PC-3 (cell line): ENCODE results near the gene EXOC4. TPM values are rescaled to one million over a fixed set of nuclear protein-coding genes. Genes with fewer than 3 reads are reported as not detected.

ENCODE experiments used
- ATAC-seq: fragments of 200-7000 bp; cut with Tn5 transposase; 2 replicates; pipeline ENCODE4 v1.9.1; 2020; ENCODE audit warnings: mild to moderate bottlenecking, moderate library complexity
- BruUV-seq: library from RNA; stranded (reverse); fragments of 400-500 nt; replicated peaks from 2 replicates; lab custom pipeline; 2021; lab: Mats Ljungman, UMichigan
- CTCF ChIA-PET: fragments of 300-600 bp; sonication (Branson Sonifier 250); formaldehyde crosslinking; loops from one replicate; lab custom pipeline; 2022; ENCODE audit warnings: antibody characterized with exemption; lab: Charles Lee
- POLR2A ChIA-PET: fragments of 300-600 bp; sonication (Branson Sonifier 250); formaldehyde crosslinking; loops from one replicate; lab custom pipeline; 2022; ENCODE audit warnings: antibody characterized with exemption; ENCODE audit not compliant: unreplicated experiment; lab: Charles Lee
- DNase-seq: peaks from one replicate; pipeline ENCODE4 v3.0.0-alpha.2; 2015
- H2AFZ ChIP-seq: fragments of 300-600 bp; sonication (generic); 2 replicates; pipeline ENCODE4 v1.6.0; 2016; ENCODE audit warnings: antibody characterized with exemption, low read length
- H3F3A ChIP-seq: fragments of 300-600 bp; sonication (generic); one replicate; pipeline ENCODE4 v1.6.0; 2017; ENCODE audit warnings: antibody characterized with exemption, low read length, control low read depth, mild to moderate bottlenecking; ENCODE audit not compliant: unreplicated experiment
- H3K27ac ChIP-seq: fragments of 300-600 bp; sonication (generic); 2 replicates; pipeline ENCODE4 v1.5.1; 2016; ENCODE audit warnings: mild to moderate bottlenecking, low read length
- H3K27me3 ChIP-seq: fragments of 300-600 bp; sonication (generic); 2 replicates; pipeline ENCODE4 v1.6.1; 2016; ENCODE audit warnings: low read length, mixed read lengths
- H3K36me3 ChIP-seq: fragments of 300-600 bp; sonication (generic); 2 replicates; pipeline ENCODE4 v1.6.1; 2016; ENCODE audit warnings: low read depth, mixed run types, low read length, mixed read lengths
- H3K4me1 ChIP-seq: fragments of 300-600 bp; sonication (generic); 2 replicates; pipeline ENCODE4 v1.5.1; 2016; ENCODE audit warnings: low read length; ENCODE audit not compliant: insufficient read depth
- H3K4me2 ChIP-seq: fragments of 300-600 bp; sonication (generic); 2 replicates; pipeline ENCODE4 v1.6.0; 2016; ENCODE audit warnings: low read length
- H3K4me3 ChIP-seq: fragments of 300-600 bp; sonication (generic); 2 replicates; pipeline ENCODE4 v1.5.1; 2016; ENCODE audit warnings: mild to moderate bottlenecking, low read length, mixed read lengths
- H3K79me2 ChIP-seq: fragments of 300-600 bp; sonication (generic); 2 replicates; pipeline ENCODE4 v1.6.1; 2017; ENCODE audit warnings: low read length, mixed read lengths
- H3K9ac ChIP-seq: fragments of 300-600 bp; sonication (generic); 2 replicates; pipeline ENCODE4 v1.6.0; 2016; ENCODE audit warnings: mild to moderate bottlenecking, low read length
- H3K9me2 ChIP-seq: fragments of 300-600 bp; sonication (generic); replicated peaks from 2 replicates; pipeline ENCODE4 v1.6.1; 2016; ENCODE audit warnings: mixed run types, low read length, mixed read lengths
- H3K9me3 ChIP-seq: fragments of 300-600 bp; sonication (generic); 2 replicates; pipeline ENCODE4 v1.6.1; 2016; ENCODE audit warnings: low read length, mixed read lengths
- H4K20me1 ChIP-seq: fragments of 300-600 bp; sonication (generic); 2 replicates; pipeline ENCODE4 v1.6.1; 2016; ENCODE audit warnings: low read length, mixed read lengths
- CTCF ChIP-seq: fragments of 300-600 bp; sonication (generic); conservative IDR thresholded peaks from 2 replicates; pipeline ENCODE4 v1.5.1; 2017; ENCODE audit warnings: antibody characterized with exemption, low read depth, mild to moderate bottlenecking, low read length
- EZH2 ChIP-seq: fragments of 300-600 bp; sonication (generic); IDR thresholded peaks from one replicate; pipeline ENCODE4 v1.6.1; 2017; ENCODE audit warnings: antibody characterized with exemption, mild to moderate bottlenecking, low read length; ENCODE audit not compliant: unreplicated experiment
- EZH2phosphoT487 ChIP-seq: fragments of 300-600 bp; sonication (generic); IDR thresholded peaks from 2 replicates; pipeline ENCODE4 v1.6.1; 2018; ENCODE audit warnings: mild to moderate bottlenecking, antibody characterized with exemption, low read length, borderline replicate concordance
- intact Hi-C: fragments of 100-400 bp; cut with micrococcal nuclease; formaldehyde crosslinking; loops from 2 replicates; pipeline ENCODE4 v1.9.0; 2023
- total RNA-seq: library from RNA; depleted of rRNA; stranded (reverse); fragments of >200 nt; gene quantifications from 2 replicates; pipeline ENCODE4 v1.2.3, GENCODE V29; 2014

Gene EXOC4
- total RNA-seq, 1 experiment from 2014 or later: 43.5 TPM

- no TSS peak for BruUV-seq
- Histone ChIP-seq H3K9me3 (no peaks in the 10 kb centered on the region), H3K27ac (no peak overlapping the region), H3K9ac (no peak overlapping the region), H3K4me1 (peaks cover 26% of the 10 kb centered on the region), H2AFZ (no peak overlapping the region), H3K4me3 (no peak overlapping the region), H3K4me2 (no peak overlapping the region), H4K20me1 (no peaks in the 10 kb centered on the region), H3K36me3 (no peaks in the 10 kb centered on the region), H3F3A (peaks cover 5% of the 10 kb centered on the region), H3K9me2 (no peaks in the 10 kb centered on the region), H3K27me3 (no peaks in the 10 kb centered on the region), H3K79me2 (no peaks in the 10 kb centered on the region)
- intact Hi-C loops: no loop called here
- ATAC-seq (no peak), DNase-seq (no peak)
- ChIA-PET POLR2A (interaction anchor here (0.6 kb wide), 1 partner anchor 125 kb away, joined by 6 read pairs; no protein-coding TSS in a partner anchor), CTCF (no interaction called here)
- TF ChIP-seq CTCF (no peak), EZH2phosphoT487 (no peak), EZH2 (no peak)
Observed at GRCh38 chr7:133575726-133576440, 323.0 kb downstream of the EXOC4 start.

GRCh38 chr7:133576612-133577168 is 323.8 kb downstream of the EXOC4 start:
- no TSS peak for BruUV-seq
- ChIA-PET CTCF (no interaction called here), POLR2A (no interaction called here)
- intact Hi-C loops: no loop called here
- ATAC-seq: no peak
- peaks cover 5% of the 10 kb centered on the region for H3F3A ChIP-seq
- no peak overlapping the region for H3K27ac ChIP-seq
- no peak overlapping the region for H3K4me3 ChIP-seq
- no peak overlapping the region for H3K9ac ChIP-seq
- peaks cover 21% of the 10 kb centered on the region for H3K4me1 ChIP-seq
- H3K79me2 ChIP-seq: no peaks in the 10 kb centered on the region
- DNase-seq: no peak
- H3K36me3 ChIP-seq: no peaks in the 10 kb centered on the region
- H3K4me2 ChIP-seq: no peak overlapping the region
- no peaks in the 10 kb centered on the region for H3K27me3 ChIP-seq
- H3K9me2 ChIP-seq: no peaks in the 10 kb centered on the region
- no peak overlapping the region for H2AFZ ChIP-seq
- TF ChIP-seq EZH2phosphoT487 (no peak), EZH2 (no peak), CTCF (no peak)
- H3K9me3 ChIP-seq: no peaks in the 10 kb centered on the region
- H4K20me1 ChIP-seq: no peaks in the 10 kb centered on the region
